Tibial nerve (tissue), 4 donors: ENCODE measurements around the gene PRKG2.

Experiments used
- EP300 ChIP-seq, 2 donors: sonication (generic); formaldehyde crosslinking; IDR thresholded peaks; one replicate each; pipeline ENCODE4 v1.6.1; 2017; ENCODE audit warnings: antibody characterized with exemption in 2 of 2, mild to moderate bottlenecking in 1 of 2
- POLR2A ChIP-seq, 2 donors: fragments of 450-650 bp; IDR thresholded peaks; one replicate each; pipeline ENCODE4 v1.6.1; 2017; ENCODE audit warnings: antibody characterized with exemption in 2 of 2, mild to moderate bottlenecking in 2 of 2, moderate library complexity in 2 of 2
- TF ChIP-seq, protein P1 (sequence below), 5 experiments: fragments of 200-600 bp in 3 of 5; fragments of 450-650 bp in 2 of 5; sonication (generic) in 3 of 5; IDR thresholded peaks; one replicate each; pipeline ENCODE4 v1.5.1; 2016 to 2019; ENCODE audit warnings: antibody characterized with exemption in 5 of 5, mild to moderate bottlenecking in 3 of 5, moderate library complexity in 2 of 5

DNA sequence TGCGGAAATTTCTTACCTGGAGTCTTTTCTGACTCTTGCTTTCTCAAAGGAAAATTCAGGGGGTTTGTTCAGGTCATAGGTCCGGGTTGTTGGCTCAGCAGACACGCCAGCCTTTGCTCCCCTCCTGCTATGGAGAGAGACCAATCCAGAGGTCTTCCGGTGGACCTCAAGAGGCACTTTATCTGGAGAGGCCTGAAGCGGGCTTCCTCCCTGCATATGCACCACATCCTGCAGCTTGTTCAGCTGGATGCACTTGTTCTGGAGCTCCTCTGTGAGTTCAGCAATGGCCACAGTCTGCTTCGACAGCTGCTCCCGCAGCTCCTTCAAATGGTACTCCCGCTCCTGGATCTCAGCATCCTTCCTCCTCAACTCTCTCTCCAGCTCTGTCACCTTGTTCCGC lies 10.5 kb downstream of the PRKG2 start:
- TF ChIP-seq, protein P1, sequence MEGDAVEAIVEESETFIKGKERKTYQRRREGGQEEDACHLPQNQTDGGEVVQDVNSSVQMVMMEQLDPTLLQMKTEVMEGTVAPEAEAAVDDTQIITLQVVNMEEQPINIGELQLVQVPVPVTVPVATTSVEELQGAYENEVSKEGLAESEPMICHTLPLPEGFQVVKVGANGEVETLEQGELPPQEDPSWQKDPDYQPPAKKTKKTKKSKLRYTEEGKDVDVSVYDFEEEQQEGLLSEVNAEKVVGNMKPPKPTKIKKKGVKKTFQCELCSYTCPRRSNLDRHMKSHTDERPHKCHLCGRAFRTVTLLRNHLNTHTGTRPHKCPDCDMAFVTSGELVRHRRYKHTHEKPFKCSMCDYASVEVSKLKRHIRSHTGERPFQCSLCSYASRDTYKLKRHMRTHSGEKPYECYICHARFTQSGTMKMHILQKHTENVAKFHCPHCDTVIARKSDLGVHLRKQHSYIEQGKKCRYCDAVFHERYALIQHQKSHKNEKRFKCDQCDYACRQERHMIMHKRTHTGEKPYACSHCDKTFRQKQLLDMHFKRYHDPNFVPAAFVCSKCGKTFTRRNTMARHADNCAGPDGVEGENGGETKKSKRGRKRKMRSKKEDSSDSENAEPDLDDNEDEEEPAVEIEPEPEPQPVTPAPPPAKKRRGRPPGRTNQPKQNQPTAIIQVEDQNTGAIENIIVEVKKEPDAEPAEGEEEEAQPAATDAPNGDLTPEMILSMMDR (IDR thresholded peaks at IDR 0.05): no peak
- TF ChIP-seq POLR2A (IDR thresholded peaks at IDR 0.05) (no peak), EP300 (IDR thresholded peaks at IDR 0.05) (no peak)
